A673 (cell line): ENCODE data around the gene HOXA4. TPM values are rescaled to one million over a fixed set of nuclear protein-coding genes. Genes with fewer than 3 reads are reported as not detected.

Experiments used
- BruUV-seq: library from RNA; stranded (reverse); fragments of 400-500 nt; replicated peaks from 2 replicates; lab custom pipeline; 2021; lab: Mats Ljungman, UMichigan
- CTCF ChIA-PET: fragments of 300-600 bp; sonication (Branson Sonifier 250); formaldehyde crosslinking; loops from one replicate; lab custom pipeline; 2022; ENCODE audit warnings: antibody characterized with exemption; lab: Charles Lee
- POLR2A ChIA-PET: fragments of 300-600 bp; sonication (Branson Sonifier 250); formaldehyde crosslinking; loops from one replicate; lab custom pipeline; 2022; ENCODE audit warnings: antibody characterized with exemption; ENCODE audit not compliant: low non-redundant PET; lab: Charles Lee
- DNase-seq: peaks from one replicate; pipeline ENCODE4 v3.0.0-alpha.2; 2015; ENCODE audit warnings: low spot score
- H3K27ac ChIP-seq: fragments of 200-600 bp; sonication (generic); 2 replicates; pipeline ENCODE4 v1.5.1; 2016; ENCODE audit warnings: mixed run types, low read depth, mild to moderate bottlenecking, mixed read lengths, antibody characterized with exemption, low read length; ENCODE audit not compliant: poor library complexity, severe bottlenecking
- H3K27me3 ChIP-seq: fragments of 200-600 bp; sonication (generic); replicated peaks from 2 replicates; pipeline ENCODE4 v1.6.1; 2017; ENCODE audit warnings: mixed run types, low read depth, mild to moderate bottlenecking, mixed read lengths, antibody characterized with exemption, low read length; ENCODE audit not compliant: insufficient read depth, poor library complexity
- H3K36me3 ChIP-seq: fragments of 200-600 bp; sonication (generic); 2 replicates; pipeline ENCODE4 v1.6.1; 2016; ENCODE audit warnings: mixed run types, mild to moderate bottlenecking, mixed read lengths, antibody characterized with exemption, low read length; ENCODE audit not compliant: insufficient read depth, poor library complexity, severe bottlenecking
- H3K4me1 ChIP-seq: fragments of 200-600 bp; sonication (generic); 2 replicates; pipeline ENCODE4 v1.6.1; 2017; ENCODE audit warnings: mixed run types, mild to moderate bottlenecking, mixed read lengths, antibody characterized with exemption, low read length; ENCODE audit not compliant: insufficient read depth, poor library complexity, severe bottlenecking
- H3K4me3 ChIP-seq: fragments of 200-600 bp; sonication (generic); 2 replicates; pipeline ENCODE4 v1.5.1; 2016; ENCODE audit warnings: low read depth, mixed run types, mild to moderate bottlenecking, mixed read lengths, low read length; ENCODE audit not compliant: poor library complexity, severe bottlenecking
- H3K9me3 ChIP-seq: fragments of 200-600 bp; sonication (generic); 2 replicates; pipeline ENCODE4 v1.6.1; 2016; ENCODE audit warnings: mixed run types, low read depth, mild to moderate bottlenecking, mixed read lengths, antibody characterized with exemption, low read length; ENCODE audit not compliant: poor library complexity, severe bottlenecking
- EZH2 ChIP-seq: fragments of 200-600 bp; sonication (generic); IDR thresholded peaks from 2 replicates; pipeline ENCODE4 v1.6.1; 2017; ENCODE audit warnings: borderline replicate concordance, low read depth, mild to moderate bottlenecking, mixed read lengths, antibody characterized with exemption, low read length; ENCODE audit not compliant: poor library complexity, severe bottlenecking
- intact Hi-C: fragments of 100-400 bp; cut with micrococcal nuclease; formaldehyde crosslinking; loops from one replicate; pipeline ENCODE4 v1.10.0; 2022; ENCODE audit not compliant: unreplicated experiment
- total RNA-seq: library from RNA; stranded (reverse); gene quantifications from 2 replicates; pipeline ENCODE4 v1.2.3, GENCODE V29; 2021
- TF ChIP-seq, protein P1 (sequence below): fragments of 300-800, 200-600 bp; sonication (generic); conservative IDR thresholded peaks from 2 replicates; pipeline ENCODE4 v1.5.1; 2017; ENCODE audit warnings: low read depth, mild to moderate bottlenecking, antibody characterized with exemption, low read length, moderate library complexity, mixed read lengths

HOXA4 gene
- total RNA-seq, 1 experiment from 2014 or later = not detected

DNA sequence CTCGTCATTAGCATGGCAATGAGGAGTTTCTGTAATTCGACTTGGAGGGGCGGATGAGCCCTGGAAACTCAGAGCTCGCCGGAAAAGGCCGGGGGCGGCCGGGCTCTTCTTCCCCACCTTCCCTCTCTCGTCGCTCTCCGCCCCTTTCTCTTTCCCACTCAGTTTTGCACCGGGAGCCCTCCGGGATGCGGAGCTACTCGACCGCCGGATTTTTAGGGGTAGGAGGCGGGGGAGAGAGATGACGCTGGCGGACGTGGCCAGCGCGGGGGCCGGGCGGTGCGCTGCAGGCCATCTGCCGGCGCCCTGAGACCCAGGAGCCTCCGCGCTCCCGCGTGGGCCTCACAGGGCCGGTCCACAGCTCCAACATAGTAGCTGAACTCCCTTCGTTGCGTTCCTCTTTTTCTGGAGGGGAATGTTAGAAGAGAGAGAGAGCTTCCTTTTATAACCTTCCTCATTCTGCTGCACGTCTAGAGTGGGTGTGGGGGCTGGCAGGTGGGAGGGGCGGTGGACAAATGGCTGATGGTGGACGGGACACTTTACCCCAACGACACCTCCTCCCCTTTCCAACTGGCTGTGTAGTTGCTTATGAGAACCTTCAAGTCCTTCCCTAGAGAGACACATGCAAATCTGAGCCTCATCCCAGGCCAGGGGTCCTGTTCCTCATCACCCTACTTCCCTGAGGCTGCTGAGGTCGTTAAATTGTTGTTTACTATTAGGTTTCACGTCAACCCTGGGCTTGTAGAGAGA lies 33.6 kb downstream of the HOXA4 start:
- Histone ChIP-seq H3K9me3 (no peaks in the 10 kb centered on the region), H3K36me3 (no peaks in the 10 kb centered on the region), H3K4me3 (no peak overlapping the region), H3K4me1 (peaks cover 10% of the 10 kb centered on the region), H3K27me3 (peaks cover 100% of the 10 kb centered on the region), H3K27ac (no peak overlapping the region)
- CTCF ChIA-PET = no interaction called here
- DNase-seq = no peak
- intact Hi-C loops = no loop called here
- BruUV-seq = no TSS peak
- peak; percentile 30 for TF ChIP-seq EZH2
- TF ChIP-seq, protein P1, sequence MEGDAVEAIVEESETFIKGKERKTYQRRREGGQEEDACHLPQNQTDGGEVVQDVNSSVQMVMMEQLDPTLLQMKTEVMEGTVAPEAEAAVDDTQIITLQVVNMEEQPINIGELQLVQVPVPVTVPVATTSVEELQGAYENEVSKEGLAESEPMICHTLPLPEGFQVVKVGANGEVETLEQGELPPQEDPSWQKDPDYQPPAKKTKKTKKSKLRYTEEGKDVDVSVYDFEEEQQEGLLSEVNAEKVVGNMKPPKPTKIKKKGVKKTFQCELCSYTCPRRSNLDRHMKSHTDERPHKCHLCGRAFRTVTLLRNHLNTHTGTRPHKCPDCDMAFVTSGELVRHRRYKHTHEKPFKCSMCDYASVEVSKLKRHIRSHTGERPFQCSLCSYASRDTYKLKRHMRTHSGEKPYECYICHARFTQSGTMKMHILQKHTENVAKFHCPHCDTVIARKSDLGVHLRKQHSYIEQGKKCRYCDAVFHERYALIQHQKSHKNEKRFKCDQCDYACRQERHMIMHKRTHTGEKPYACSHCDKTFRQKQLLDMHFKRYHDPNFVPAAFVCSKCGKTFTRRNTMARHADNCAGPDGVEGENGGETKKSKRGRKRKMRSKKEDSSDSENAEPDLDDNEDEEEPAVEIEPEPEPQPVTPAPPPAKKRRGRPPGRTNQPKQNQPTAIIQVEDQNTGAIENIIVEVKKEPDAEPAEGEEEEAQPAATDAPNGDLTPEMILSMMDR = no peak
- POLR2A ChIA-PET = no interaction called here

DNA sequence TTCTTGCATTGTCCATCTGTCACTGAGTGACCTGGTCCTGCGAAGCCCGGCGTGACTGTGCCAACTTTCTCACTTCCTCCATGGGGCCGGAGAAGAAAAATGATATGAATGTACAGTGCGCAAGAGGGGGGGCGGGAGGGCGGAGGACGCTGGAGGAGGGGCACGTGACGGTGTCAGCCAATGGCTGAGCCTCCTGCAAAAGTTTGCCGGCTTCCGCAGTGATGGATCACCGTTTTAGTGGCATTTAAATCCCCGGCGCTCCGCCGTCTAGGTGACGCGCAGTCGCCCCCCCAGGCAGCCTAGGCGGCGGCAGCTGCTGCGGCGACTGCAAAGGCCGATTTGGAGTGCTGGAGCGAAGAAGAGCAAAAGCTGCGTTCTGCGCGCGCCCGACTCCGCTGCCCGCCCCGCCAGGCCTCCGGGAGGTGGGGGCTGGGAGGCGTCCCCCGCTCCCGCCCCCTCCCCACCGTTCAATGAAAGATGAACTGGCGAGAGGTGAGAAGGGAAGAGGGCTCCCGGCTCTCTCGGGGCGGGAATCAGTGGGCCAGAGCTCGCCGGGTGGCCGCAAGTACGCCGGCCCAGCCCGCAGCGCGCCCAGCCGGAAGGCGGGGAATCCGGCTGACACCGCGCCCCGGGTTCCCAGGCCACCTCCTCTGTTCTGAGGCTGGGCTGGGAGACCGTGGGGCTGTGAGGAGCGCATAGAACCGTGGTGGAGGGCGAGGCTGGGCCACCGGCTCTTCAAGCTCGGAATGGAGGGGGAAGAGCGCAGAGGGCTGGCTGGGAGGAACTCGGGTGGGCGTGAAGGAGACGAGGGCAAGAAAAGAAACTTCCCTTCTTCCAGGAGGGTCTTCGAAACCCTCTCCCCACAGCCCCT lies 34.4 kb downstream of the HOXA4 start, which contains the start of gene HOXA1:
Gene HOXA1 (minus strand): TSS at position 104 of the 871 bp plus-strand sequence. CDS start 88 bp downstream, at position 16.
- Histone ChIP-seq H3K9me3 (no peaks in the 10 kb centered on the region), H3K36me3 (no peaks in the 10 kb centered on the region), H3K27me3 (peaks cover 100% of the 10 kb centered on the region), H3K27ac (no peak within 1 kb of the TSS), H3K4me1 (peaks cover 10% of the 10 kb centered on the region), H3K4me3 (peak within 1 kb of the TSS; percentile 29)
- intact Hi-C loops = no loop called here
- DNase-seq = peak; percentile 41
- CTCF ChIA-PET = no interaction called here
- peak; percentile 72 for TF ChIP-seq EZH2
- TF ChIP-seq, protein P1 = no peak
- POLR2A ChIA-PET = no interaction called here
- no TSS peak for BruUV-seq

DNA sequence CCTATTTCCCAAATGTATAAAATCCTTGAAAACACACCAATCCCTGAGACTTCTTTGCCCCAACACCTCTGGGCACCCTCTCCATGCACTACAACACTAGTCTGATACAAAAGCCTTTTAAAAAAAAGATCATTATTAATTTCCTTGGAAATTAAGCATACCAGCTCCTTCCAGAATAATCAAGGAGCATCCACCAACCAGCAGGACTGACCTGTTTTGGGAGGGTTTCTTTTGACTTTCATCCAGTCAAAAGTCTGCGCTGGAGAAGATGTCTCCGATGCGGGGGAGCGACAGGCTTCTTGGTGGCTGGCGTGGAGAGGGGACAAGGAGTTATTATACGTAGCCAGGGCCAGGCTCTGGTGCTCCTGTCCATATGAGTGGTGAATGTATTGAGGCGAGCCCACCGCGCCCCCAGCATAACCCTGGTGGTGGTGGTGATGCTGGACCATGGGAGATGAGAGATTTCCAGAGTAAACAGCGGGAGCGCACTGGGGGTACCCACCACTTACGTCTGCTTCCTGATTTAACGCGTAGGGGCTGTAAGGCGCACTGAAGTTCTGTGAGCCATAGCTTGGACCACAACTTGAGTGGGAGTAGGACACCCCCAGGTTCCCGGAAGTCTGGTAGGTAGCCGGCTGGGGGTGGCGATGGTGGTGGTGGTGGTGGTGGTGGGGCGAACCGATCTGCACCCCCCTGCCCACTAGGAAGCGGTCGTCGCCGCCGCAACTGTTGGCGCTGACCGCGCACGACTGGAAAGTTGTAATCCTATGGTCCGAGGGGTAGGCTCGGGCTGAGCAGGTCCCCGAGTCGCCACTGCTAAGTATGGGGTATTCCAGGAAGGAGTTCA lies 35.3 kb downstream of the HOXA4 start:
- BruUV-seq = no TSS peak
- Histone ChIP-seq H3K9me3 (no peaks in the 10 kb centered on the region), H3K27me3 (peaks cover 100% of the 10 kb centered on the region), H3K36me3 (no peaks in the 10 kb centered on the region), H3K4me1 (peaks cover 10% of the 10 kb centered on the region), H3K27ac (no peak overlapping the region), H3K4me3 (no peak overlapping the region)
- DNase-seq = no peak
- intact Hi-C loops = no loop called here
- ChIA-PET POLR2A (interaction anchor here (0.5 kb wide), 1 partner anchor 31 kb away, joined by 3 read pairs; no protein-coding TSS in a partner anchor), CTCF (no interaction called here)
- TF ChIP-seq, protein P1 = no peak
- peak; percentile 80 for TF ChIP-seq EZH2
